Upper lobe of right lung (tissue), 1 donor: Measurements from ENCODE around the gene ENOX1. TPM values are rescaled to one million over a fixed set of nuclear protein-coding genes. Genes with fewer than 3 reads are reported as not detected.

ENCODE experiments used
- ATAC-seq: fragments of 200-7000 bp; cut with Tn5 transposase; one replicate; pipeline ENCODE4 v1.9.1; 2020; ENCODE audit warnings: mild to moderate bottlenecking, moderate library complexity
- DNase-seq: peaks from one replicate; pipeline ENCODE4 v3.0.0-alpha.2; 2020
- H3K27ac ChIP-seq: fragments of 200-600 bp; one replicate; pipeline ENCODE4 v1.8.0; 2022
- H3K27me3 ChIP-seq: fragments of 200-600 bp; one replicate; pipeline ENCODE4 v1.8.0; 2022; ENCODE audit warnings: mild to moderate bottlenecking
- H3K36me3 ChIP-seq: fragments of 200-600 bp; one replicate; pipeline ENCODE4 v1.8.0; 2022
- H3K4me1 ChIP-seq: fragments of 200-600 bp; one replicate; pipeline ENCODE4 v1.8.0; 2022
- H3K4me3 ChIP-seq: fragments of 200-600 bp; one replicate; pipeline ENCODE4 v1.8.0; 2022; ENCODE audit warnings: mild to moderate bottlenecking
- H3K9me3 ChIP-seq: fragments of 200-600 bp; one replicate; pipeline ENCODE4 v1.8.0; 2022
- intact Hi-C: fragments of 100-400 bp; cut with DNase I; formaldehyde crosslinking; loops from one replicate; pipeline ENCODE4 v1.11.0; 2022
- total RNA-seq: library from RNA; stranded (reverse); fragmentation: NEBNext Ultra II Directional; extraction: Animal tissue kit (Norgen Biotek cat#: 25700); gene quantifications from one replicate; pipeline ENCODE4 v1.2.1, GENCODE V29; 2021
- TF ChIP-seq, protein P1 (sequence below): fragments of 200-600 bp; IDR thresholded peaks from one replicate; pipeline ENCODE4 v1.8.0; 2022; ENCODE audit warnings: antibody characterized with exemption
- donor health status: DM: no; HTN: yes; CAD: no; lungs with severe emphysema.

ENOX1 gene
- total RNA-seq, 1 donor from 2014 or later, result 0.69 TPM

GRCh38 chr13:43626994-43627393, 159.8 kb downstream of the ENOX1 start:
- ATAC-seq, result no peak

GRCh38 chr13:43614063-43614462, 172.7 kb downstream of the ENOX1 start:
- TF ChIP-seq, protein P1, sequence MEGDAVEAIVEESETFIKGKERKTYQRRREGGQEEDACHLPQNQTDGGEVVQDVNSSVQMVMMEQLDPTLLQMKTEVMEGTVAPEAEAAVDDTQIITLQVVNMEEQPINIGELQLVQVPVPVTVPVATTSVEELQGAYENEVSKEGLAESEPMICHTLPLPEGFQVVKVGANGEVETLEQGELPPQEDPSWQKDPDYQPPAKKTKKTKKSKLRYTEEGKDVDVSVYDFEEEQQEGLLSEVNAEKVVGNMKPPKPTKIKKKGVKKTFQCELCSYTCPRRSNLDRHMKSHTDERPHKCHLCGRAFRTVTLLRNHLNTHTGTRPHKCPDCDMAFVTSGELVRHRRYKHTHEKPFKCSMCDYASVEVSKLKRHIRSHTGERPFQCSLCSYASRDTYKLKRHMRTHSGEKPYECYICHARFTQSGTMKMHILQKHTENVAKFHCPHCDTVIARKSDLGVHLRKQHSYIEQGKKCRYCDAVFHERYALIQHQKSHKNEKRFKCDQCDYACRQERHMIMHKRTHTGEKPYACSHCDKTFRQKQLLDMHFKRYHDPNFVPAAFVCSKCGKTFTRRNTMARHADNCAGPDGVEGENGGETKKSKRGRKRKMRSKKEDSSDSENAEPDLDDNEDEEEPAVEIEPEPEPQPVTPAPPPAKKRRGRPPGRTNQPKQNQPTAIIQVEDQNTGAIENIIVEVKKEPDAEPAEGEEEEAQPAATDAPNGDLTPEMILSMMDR, result no peak
- ATAC-seq, result no peak

More at GRCh38 chr13:43626994-43627393, 159.8 kb downstream of the ENOX1 start:
- Histone ChIP-seq H3K4me1 (no peaks in the 10 kb centered on the region), H3K36me3 (no peaks in the 10 kb centered on the region), H3K27ac (no peak overlapping the region), H3K9me3 (no peaks in the 10 kb centered on the region), H3K4me3 (no peak overlapping the region), H3K27me3 (no peaks in the 10 kb centered on the region)
- DNase-seq, result no peak
- TF ChIP-seq, protein P1, result no peak
- intact Hi-C loops, result no loop called here

GRCh38 chr13:43611281-43612273, 175.2 kb downstream of the ENOX1 start:
- no peaks in the 10 kb centered on the region for H3K4me1 ChIP-seq
- intact Hi-C loops, result no loop called here
- DNase-seq (no peak), ATAC-seq (no peak)
- no peak overlapping the region for H3K27ac ChIP-seq
- H3K9me3 ChIP-seq, result no peaks in the 10 kb centered on the region
- TF ChIP-seq, protein P1, result no peak
- no peaks in the 10 kb centered on the region for H3K36me3 ChIP-seq
- no peak overlapping the region for H3K4me3 ChIP-seq
- no peaks in the 10 kb centered on the region for H3K27me3 ChIP-seq

More at GRCh38 chr13:43614063-43614462, 172.7 kb downstream of the ENOX1 start:
- no peak for DNase-seq
- Histone ChIP-seq H3K27ac (no peak overlapping the region), H3K9me3 (no peaks in the 10 kb centered on the region), H3K36me3 (no peaks in the 10 kb centered on the region), H3K4me3 (no peak overlapping the region), H3K4me1 (no peaks in the 10 kb centered on the region), H3K27me3 (no peaks in the 10 kb centered on the region)
- intact Hi-C loops, result no loop called here

GRCh38 chr13:43608400-43609137, 178.2 kb downstream of the ENOX1 start:
- Histone ChIP-seq H3K4me1 (no peaks in the 10 kb centered on the region), H3K4me3 (no peak overlapping the region), H3K27ac (no peak overlapping the region), H3K9me3 (no peaks in the 10 kb centered on the region), H3K36me3 (no peaks in the 10 kb centered on the region), H3K27me3 (no peaks in the 10 kb centered on the region)
- ATAC-seq (no peak), DNase-seq (no peak)
- intact Hi-C loops, result no loop called here
- TF ChIP-seq, protein P1, result no peak

- intact Hi-C loops, result no loop called here
- ATAC-seq, result no peak
- TF ChIP-seq, protein P1, result no peak
Observed at GRCh38 chr13:43597599-43597945, 189.2 kb downstream of the ENOX1 start.

More at GRCh38 chr13:43597599-43597945, 189.2 kb downstream of the ENOX1 start:
- no peaks in the 10 kb centered on the region for H3K27me3 ChIP-seq
- H3K9me3 ChIP-seq, result no peaks in the 10 kb centered on the region
- H3K4me1 ChIP-seq, result no peaks in the 10 kb centered on the region
- H3K4me3 ChIP-seq, result no peak overlapping the region
- H3K27ac ChIP-seq, result no peak overlapping the region
- no peaks in the 10 kb centered on the region for H3K36me3 ChIP-seq
- no peak for DNase-seq
